Kidney (tissue), 14 donors: ENCODE measurements around the gene TOM1. TPM values are rescaled to one million over a fixed set of nuclear protein-coding genes. Genes with fewer than 3 reads are reported as not detected.

Experiments used
- DNase-seq, 5 donors: peaks; one replicate each; pipeline ENCODE4 v3.0.0-alpha.2; 2013 to 2020
- FAIRE-seq: peaks from 2 replicates; lab custom pipeline; 2012; peaks lifted over from hg19 to GRCh38; lab: Jason Lieb, UNC
- H3K27ac ChIP-seq, 2 donors: one replicate each; pipeline ENCODE4 v1.7.0; 2013; ENCODE audit warnings: low read depth in 2 of 2, low read length in 2 of 2, inconsistent platforms in 1 of 2
- H3K27me3 ChIP-seq: one replicate; pipeline ENCODE4 v1.7.1; 2013; ENCODE audit warnings: low read length, inconsistent platforms; ENCODE audit not compliant: control insufficient read depth, insufficient read depth
- H3K36me3 ChIP-seq, 3 donors: one replicate each; pipeline versions ENCODE4 v1.7.0 to v1.7.1; 2013; ENCODE audit warnings: low read length in 3 of 3, control low read depth in 1 of 3, inconsistent platforms in 1 of 3; ENCODE audit not compliant: insufficient read depth in 3 of 3, control insufficient read depth in 2 of 3
- H3K4me1 ChIP-seq, 3 donors: one replicate each; pipeline versions ENCODE4 v1.7.0 to v1.7.1; 2013; ENCODE audit warnings: low read length in 3 of 3, inconsistent platforms in 1 of 3, low read depth in 1 of 3; ENCODE audit not compliant: control insufficient read depth in 2 of 3, insufficient read depth in 2 of 3
- H3K4me3 ChIP-seq, 3 donors: one replicate each; pipeline versions ENCODE4 v1.7.0 to v1.8.1; 2013; ENCODE audit warnings: low read length in 3 of 3, control low read depth in 1 of 3, inconsistent platforms in 1 of 3
- H3K9ac ChIP-seq, 3 donors: one replicate each; pipeline versions ENCODE4 v1.7.0 to v1.7.1; 2013; ENCODE audit warnings: low read length in 3 of 3, control low read depth in 1 of 3, inconsistent platforms in 1 of 3
- H3K9me3 ChIP-seq, 3 donors: one replicate each; pipeline versions ENCODE4 v1.7.0 to v1.7.1; 2013; ENCODE audit warnings: low read length in 3 of 3, control low read depth in 1 of 3, inconsistent platforms in 1 of 3; ENCODE audit not compliant: control insufficient read depth in 2 of 3, insufficient read depth in 1 of 3
- intact Hi-C: fragments of 100-400 bp; cut with DNase I; formaldehyde crosslinking; loops from one replicate; pipeline ENCODE4 v1.11.1; 2022
- polyA plus RNA-seq: library from polyadenylated mRNA; stranded (reverse); fragments of 350-450 nt; fragmentation: Illumina TruSeq; extraction: RNeasy Lipid Tissue Mini Kit (QIAGEN cat#74804); gene quantifications from one replicate; pipeline ENCODE4 v1.2.3, GENCODE V29; 2014; ENCODE audit warnings: low read depth, low replicate concordance; ENCODE audit not compliant: insufficient read depth
- total RNA-seq: library from RNA; stranded (reverse); fragmentation: NEBNext Ultra II Directional; extraction: Animal tissue kit (Norgen Biotek cat#: 25700); gene quantifications from one replicate; pipeline ENCODE4 v1.2.1, GENCODE V29; 2021
- TF ChIP-seq, protein P1 (sequence below): IDR thresholded peaks from 3 replicates; pipeline ENCODE4 v1.5.1; 2012; ENCODE audit warnings: mild to moderate bottlenecking, moderate library complexity, borderline replicate concordance; ENCODE audit not compliant: insufficient read depth; ENCODE audit errors: extremely low read depth
- donor health status: control.
- donor health status: control.
- donor health status: control.
- donor health status: control.
- donor health status: control.
- donor health status: DM: yes; HTN: yes; CAD: no.
- donor health status: Normal renal cell carcinoma (clear cell type).

Gene TOM1
- total and polyA plus RNA-seq, 2 donors from 2014 or later: 67.0 to 68.2 TPM

GRCh38 chr22:35264986-35265385, 34.7 kb upstream of the TOM1 start:
- FAIRE-seq (no peak), DNase-seq (no peak)
- Histone ChIP-seq H3K4me3 (no peak overlapping the region), H3K9me3 (no peaks in the 10 kb centered on the region), H3K27me3 (no peaks in the 10 kb centered on the region), H3K36me3 (peaks cover 18 to 46% (median 26%) of the 10 kb centered on the region in 3 donors), H3K9ac (no peak overlapping the region), H3K4me1 (no peaks in the 10 kb centered on the region), H3K27ac (no peak overlapping the region)
- TF ChIP-seq, protein P1, sequence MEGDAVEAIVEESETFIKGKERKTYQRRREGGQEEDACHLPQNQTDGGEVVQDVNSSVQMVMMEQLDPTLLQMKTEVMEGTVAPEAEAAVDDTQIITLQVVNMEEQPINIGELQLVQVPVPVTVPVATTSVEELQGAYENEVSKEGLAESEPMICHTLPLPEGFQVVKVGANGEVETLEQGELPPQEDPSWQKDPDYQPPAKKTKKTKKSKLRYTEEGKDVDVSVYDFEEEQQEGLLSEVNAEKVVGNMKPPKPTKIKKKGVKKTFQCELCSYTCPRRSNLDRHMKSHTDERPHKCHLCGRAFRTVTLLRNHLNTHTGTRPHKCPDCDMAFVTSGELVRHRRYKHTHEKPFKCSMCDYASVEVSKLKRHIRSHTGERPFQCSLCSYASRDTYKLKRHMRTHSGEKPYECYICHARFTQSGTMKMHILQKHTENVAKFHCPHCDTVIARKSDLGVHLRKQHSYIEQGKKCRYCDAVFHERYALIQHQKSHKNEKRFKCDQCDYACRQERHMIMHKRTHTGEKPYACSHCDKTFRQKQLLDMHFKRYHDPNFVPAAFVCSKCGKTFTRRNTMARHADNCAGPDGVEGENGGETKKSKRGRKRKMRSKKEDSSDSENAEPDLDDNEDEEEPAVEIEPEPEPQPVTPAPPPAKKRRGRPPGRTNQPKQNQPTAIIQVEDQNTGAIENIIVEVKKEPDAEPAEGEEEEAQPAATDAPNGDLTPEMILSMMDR: no peak
- intact Hi-C loops: no loop called here

- TF ChIP-seq, protein P1: no peak
- H3K9me3 ChIP-seq: no peaks in the 10 kb centered on the region
- H3K27me3 ChIP-seq: no peaks in the 10 kb centered on the region
- peaks cover 18 to 47% (median 27%) of the 10 kb centered on the region in 3 donors for H3K36me3 ChIP-seq
- H3K27ac ChIP-seq: no peak overlapping the region
- no peaks in the 10 kb centered on the region for H3K4me1 ChIP-seq
- FAIRE-seq (no peak), DNase-seq (no peak)
- H3K4me3 ChIP-seq: no peak overlapping the region
- no peak overlapping the region for H3K9ac ChIP-seq
- intact Hi-C loops: no loop called here
These were observed 33.4 kb upstream of the TOM1 start for GRCh38 chr22:35266277-35266676.

GRCh38 chr22:35269630-35270029, 30.1 kb upstream of the TOM1 start:
- DNase-seq (no peak), FAIRE-seq (no peak)
- Histone ChIP-seq H3K27me3 (no peaks in the 10 kb centered on the region), H3K4me1 (no peaks in the 10 kb centered on the region), H3K36me3 (peaks cover 12 to 31% (median 14%) of the 10 kb centered on the region in 3 donors), H3K9ac (no peak overlapping the region), H3K27ac (no peak overlapping the region), H3K4me3 (no peak overlapping the region), H3K9me3 (no peaks in the 10 kb centered on the region)
- intact Hi-C loops: no loop called here
- TF ChIP-seq, protein P1: no peak
